ENCODE measurements around the gene DCDC2C.

The DCDC2C gene

GRCh38 chr2:3747032-3747654, 43.8 kb downstream of the DCDC2C start:
- DNase-seq, result no peak

- DNase-seq, result no peak
Measured at GRCh38 chr2:3747826-3748225, 44.5 kb downstream of the DCDC2C start.

GRCh38 chr2:3749201-3749600, 45.8 kb downstream of the DCDC2C start:
- DNase-seq, result no peak

- DNase-seq, result no peak
Measured at GRCh38 chr2:3751251-3751650, 47.9 kb downstream of the DCDC2C start.

GRCh38 chr2:3751806-3752205, 48.4 kb downstream of the DCDC2C start:
- no peak for DNase-seq

GRCh38 chr2:3752376-3752775, 49.0 kb downstream of the DCDC2C start:
- DNase-seq, result no peak

GRCh38 chr2:3753561-3753960, 50.2 kb downstream of the DCDC2C start:
- no peak for DNase-seq

- no peak for DNase-seq
Measured at GRCh38 chr2:3754280-3754679, 50.9 kb downstream of the DCDC2C start.

- no peak for DNase-seq
Measured at GRCh38 chr2:3754795-3755194, 51.4 kb downstream of the DCDC2C start.

- no peak for DNase-seq
Measured at GRCh38 chr2:3755277-3755676, 51.9 kb downstream of the DCDC2C start.

GRCh38 chr2:3756306-3756705, 52.9 kb downstream of the DCDC2C start:
- DNase-seq, result no peak

- DNase-seq, result no peak
Measured at GRCh38 chr2:3758906-3759305, 55.5 kb downstream of the DCDC2C start.

GRCh38 chr2:3759331-3759730, 56.0 kb downstream of the DCDC2C start:
- no peak for DNase-seq

GRCh38 chr2:3759761-3760160, 56.4 kb downstream of the DCDC2C start:
- no peak for DNase-seq

- DNase-seq, result no peak
Measured at GRCh38 chr2:3761272-3761671, 57.9 kb downstream of the DCDC2C start.

GRCh38 chr2:3762771-3763447, 59.5 kb downstream of the DCDC2C start:
- DNase-seq, result no peak

- DNase-seq, result no peak
Measured at GRCh38 chr2:3766824-3767223, 63.4 kb downstream of the DCDC2C start.

- no peak for DNase-seq
Measured at GRCh38 chr2:3768960-3769765, 65.8 kb downstream of the DCDC2C start.

GRCh38 chr2:3769766-3770165, 66.4 kb downstream of the DCDC2C start:
- DNase-seq, result no peak

- no peak for DNase-seq
Measured at GRCh38 chr2:3770724-3771415, 67.5 kb downstream of the DCDC2C start.

- DNase-seq, result no peak
Measured at GRCh38 chr2:3771576-3771975, 68.2 kb downstream of the DCDC2C start.

- no peak for DNase-seq
Measured at GRCh38 chr2:3774336-3774735, 71.0 kb downstream of the DCDC2C start.

GRCh38 chr2:3776311-3776710, 72.9 kb downstream of the DCDC2C start:
- DNase-seq, result no peak

Data from inflammatory macrophage (primary cell).